IMR-90 (cell line): Measurements from ENCODE around the gene ZNF280A. TPM values are rescaled to one million over a fixed set of nuclear protein-coding genes. Genes with fewer than 3 reads are reported as not detected.

Source experiments
- ATAC-seq: fragments of 200-7000 bp; cut with Tn5 transposase; 2 replicates; pipeline ENCODE4 v1.9.1; 2020; ENCODE audit warnings: low read depth, mild to moderate bottlenecking, moderate library complexity
- BruUV-seq: library from RNA; stranded (reverse); fragments of 400-500 nt; replicated peaks from 2 replicates; lab custom pipeline; 2021; lab: Mats Ljungman, UMichigan
- CTCF ChIA-PET: fragments of 300-600 bp; formaldehyde crosslinking; extraction: SDS; loops from one replicate; lab custom pipeline; 2021; ENCODE audit warnings: antibody characterized with exemption; lab: Yijun Ruan, JAX
- POLR2A ChIA-PET: fragments of 300-600 bp; sonication (Branson Sonifier 250); formaldehyde crosslinking; loops from one replicate; lab custom pipeline; 2022; ENCODE audit warnings: antibody characterized with exemption; ENCODE audit not compliant: unreplicated experiment; lab: Charles Lee
- DNase-seq: peaks from one replicate; pipeline ENCODE4 v3.0.0; 2013
- H2AFZ ChIP-seq: replicated peaks from 2 replicates; pipeline ENCODE3; 2013; ENCODE audit warnings: low read length, mild to moderate bottlenecking; ENCODE audit not compliant: poor library complexity
- H2AK5ac ChIP-seq: 2 replicates; pipeline ENCODE4 v1.6.1; 2013; ENCODE audit warnings: low read depth, low read length, inconsistent platforms
- H2AK9ac ChIP-seq: replicated peaks from 2 replicates; pipeline ENCODE3; 2013; ENCODE audit warnings: mild to moderate bottlenecking, low read depth, low read length, moderate library complexity; ENCODE audit not compliant: poor library complexity
- H2BK120ac ChIP-seq: 2 replicates; pipeline ENCODE4 v1.6.1; 2013; ENCODE audit warnings: low read depth, low read length, inconsistent platforms
- H2BK15ac ChIP-seq: 3 replicates; pipeline ENCODE4 v1.6.1; 2013; ENCODE audit warnings: low read depth, low read length, inconsistent platforms
- H2BK20ac ChIP-seq: 2 replicates; pipeline ENCODE4 v1.6.1; 2013; ENCODE audit warnings: low read depth, mild to moderate bottlenecking, inconsistent platforms, low read length, moderate library complexity
- H2BK5ac ChIP-seq: 2 replicates; pipeline ENCODE4 v1.6.1; 2013; ENCODE audit warnings: mild to moderate bottlenecking, low read depth, low read length, inconsistent platforms; ENCODE audit not compliant: poor library complexity, severe bottlenecking
- H3K14ac ChIP-seq: replicated peaks from 2 replicates; pipeline ENCODE4 v1.6.1; 2013; ENCODE audit warnings: low read depth, low read length, inconsistent platforms
- H3K18ac ChIP-seq: 2 replicates; pipeline ENCODE4 v1.6.1; 2013; ENCODE audit warnings: low read depth, low read length, control low read depth
- H3K23ac ChIP-seq: 2 replicates; pipeline ENCODE4 v1.6.1; 2013; ENCODE audit warnings: low read depth, low read length, inconsistent platforms
- H3K27ac ChIP-seq: 2 replicates; pipeline ENCODE4 v1.5.1; 2013; ENCODE audit warnings: mild to moderate bottlenecking, control low read depth, low read length; ENCODE audit not compliant: insufficient read depth
- H3K27me3 ChIP-seq: 2 replicates; pipeline ENCODE4 v1.6.1; 2013; ENCODE audit warnings: low read length; ENCODE audit not compliant: control insufficient read depth, insufficient read depth
- H3K36me3 ChIP-seq: 2 replicates; pipeline ENCODE4 v1.6.1; 2013; ENCODE audit warnings: low read length, mixed read lengths; ENCODE audit not compliant: control insufficient read depth, insufficient read depth
- H3K4ac ChIP-seq: 2 replicates; pipeline ENCODE4 v1.6.1; 2013; ENCODE audit warnings: low read depth, low read length, inconsistent platforms
- H3K4me1 ChIP-seq: 2 replicates; pipeline ENCODE4 v1.6.1; 2013; ENCODE audit warnings: low read length, mixed read lengths; ENCODE audit not compliant: control insufficient read depth, insufficient read depth
- H3K4me2 ChIP-seq: 2 replicates; pipeline ENCODE4 v1.6.1; 2013; ENCODE audit warnings: low read depth, mild to moderate bottlenecking, control low read depth, low read length, moderate library complexity
- H3K4me3 ChIP-seq: 2 replicates; pipeline ENCODE4 v1.5.1; 2013; ENCODE audit warnings: low read depth, mild to moderate bottlenecking, control low read depth, low read length, moderate library complexity; ENCODE audit not compliant: insufficient read depth
- H3K56ac ChIP-seq: 2 replicates; pipeline ENCODE4 v1.6.1; 2013; ENCODE audit warnings: low read length, inconsistent platforms; ENCODE audit not compliant: insufficient read depth; ENCODE audit errors: extremely low read depth
- H3K79me1 ChIP-seq, 2 experiments: 2 replicates each; pipeline ENCODE4 v1.6.1; 2013; ENCODE audit warnings: low read length in 2 of 2, inconsistent platforms in 1 of 2, low read depth in 1 of 2
- H3K9ac ChIP-seq: 2 replicates; pipeline ENCODE4 v1.6.1; 2013; ENCODE audit warnings: low read depth, low read length, control low read depth
- H3K9me1 ChIP-seq: 2 replicates; pipeline ENCODE4 v1.6.1; 2013; ENCODE audit warnings: low read length, inconsistent platforms; ENCODE audit not compliant: insufficient read depth
- H3K9me3 ChIP-seq: 2 replicates; pipeline ENCODE4 v1.6.1; 2013; ENCODE audit warnings: low read length; ENCODE audit not compliant: control insufficient read depth, insufficient read depth
- H4K20me1 ChIP-seq: 2 replicates; pipeline ENCODE4 v1.6.1; 2013; ENCODE audit warnings: low read length, inconsistent platforms; ENCODE audit not compliant: insufficient read depth
- H4K5ac ChIP-seq: 2 replicates; pipeline ENCODE4 v1.6.1; 2013; ENCODE audit warnings: mild to moderate bottlenecking, low read depth, low read length, control low read depth
- H4K8ac ChIP-seq, 2 experiments: 2 replicates each; pipeline ENCODE4 v1.6.1; 2013; ENCODE audit warnings: low read depth in 2 of 2, low read length in 2 of 2, control low read depth in 1 of 2, inconsistent platforms in 1 of 2
- H4K91ac ChIP-seq: 2 replicates; pipeline ENCODE4 v1.6.1; 2013; ENCODE audit warnings: low read depth, low read length, inconsistent platforms; ENCODE audit not compliant: insufficient read depth
- BHLHE40 ChIP-seq: fragments of 150-350 bp; IDR thresholded peaks from 2 replicates; pipeline ENCODE4 v1.6.1; 2016; ENCODE audit warnings: mild to moderate bottlenecking, low read depth, low read length
- CEBPB ChIP-seq: IDR thresholded peaks from 2 replicates; pipeline ENCODE4 v1.6.1; 2012; ENCODE audit warnings: low read depth, low read length, improper control_type of control experiment
- CHD1 ChIP-seq: IDR thresholded peaks from 2 replicates; pipeline ENCODE4 v1.6.1; 2012; ENCODE audit warnings: low read depth, low read length, improper control_type of control experiment
- CTCF ChIP-seq: conservative IDR thresholded peaks from 2 replicates; pipeline ENCODE4 v1.5.1; 2012; ENCODE audit warnings: mild to moderate bottlenecking, low read depth, low read length, improper control_type of control experiment
- ELK1 ChIP-seq: fragments of 150-350 bp; IDR thresholded peaks from 2 replicates; pipeline ENCODE4 v1.6.1; 2016; ENCODE audit warnings: low read depth, mild to moderate bottlenecking, low read length, moderate library complexity, borderline replicate concordance
- FOS ChIP-seq: fragments of 150-350 bp; IDR thresholded peaks from 2 replicates; pipeline ENCODE4 v1.6.1; 2016; ENCODE audit warnings: low read depth, low read length
- MAZ ChIP-seq: IDR thresholded peaks from 2 replicates; pipeline ENCODE4 v1.6.1; 2012; ENCODE audit warnings: low read depth, mild to moderate bottlenecking, low read length, improper control_type of control experiment, moderate library complexity, borderline replicate concordance
- MXI1 ChIP-seq: IDR thresholded peaks from 2 replicates; pipeline ENCODE4 v1.6.1; 2012; ENCODE audit warnings: low read depth, mild to moderate bottlenecking, low read length, moderate library complexity, borderline replicate concordance
- NFE2L2 ChIP-seq: fragments of 150-350 bp; IDR thresholded peaks from 2 replicates; pipeline ENCODE4 v1.6.1; 2016; ENCODE audit warnings: low read depth, mild to moderate bottlenecking, low read length
- POLR2A ChIP-seq: IDR thresholded peaks from 2 replicates; pipeline ENCODE4 v1.6.1; 2012; ENCODE audit warnings: mild to moderate bottlenecking, low read depth, low read length
- RAD21 ChIP-seq: IDR thresholded peaks from 2 replicates; pipeline ENCODE4 v1.6.1; 2012; ENCODE audit warnings: low read length, improper control_type of control experiment
- RCOR1 ChIP-seq: IDR thresholded peaks from 2 replicates; pipeline ENCODE4 v1.6.1; 2012; ENCODE audit warnings: mild to moderate bottlenecking, low read length, improper control_type of control experiment; ENCODE audit not compliant: insufficient replicate concordance
- RFX5 ChIP-seq: IDR thresholded peaks from 2 replicates; pipeline ENCODE4 v1.8.0; 2012; ENCODE audit warnings: low read depth, mild to moderate bottlenecking, low read length, moderate library complexity
- SMC3 ChIP-seq: fragments of 150-350 bp; IDR thresholded peaks from 2 replicates; pipeline ENCODE4 v1.6.1; 2016; ENCODE audit warnings: low read depth, mild to moderate bottlenecking, antibody characterized with exemption, low read length, moderate library complexity
- USF2 ChIP-seq: fragments of 150-350 bp; IDR thresholded peaks from 2 replicates; pipeline ENCODE4 v1.6.1; 2017; ENCODE audit warnings: mild to moderate bottlenecking, antibody characterized with exemption, low read length, low read depth
- WGBS, 2 experiments: methylation state at CpG; one replicate each; pipeline versions ENCODE4 v1.1.5 to v1.1.7; 2013; ENCODE audit warnings: missing lambda C conversion rate in 2 of 2; ENCODE audit not compliant: insufficient read length in 1 of 2; ENCODE audit errors: extremely low coverage in 2 of 2; 5-methylcytosine and 5-hydroxymethylcytosine counted together
- dilution Hi-C: fragments of 300-500 bp; cut with HindIII; formaldehyde crosslinking; loops from one replicate; pipeline ENCODE4 v1.14.3; 2018; ENCODE audit warnings: low sequenced_read_pairs; ENCODE audit not compliant: unreplicated experiment
- in situ Hi-C: fragments of 300-500 bp; cut with MboI; formaldehyde crosslinking; loops from 3 replicates; pipeline ENCODE4 v1.14.3; 2019; ENCODE audit warnings: low sequenced_read_pairs, inconsistent platforms, mixed read lengths
- intact Hi-C: fragments of 100-400 bp; cut with micrococcal nuclease; formaldehyde crosslinking; loops from 2 replicates; pipeline ENCODE4 v1.10.0; 2022
- polyA plus RNA-seq, 3 experiments: library from polyadenylated mRNA; depleted of rRNA; stranded (reverse); fragments of >200 nt; gene quantifications; 2 replicates each; pipeline ENCODE4 v1.2.3, GENCODE V29; 2012; ENCODE audit warnings: low replicate concordance in 1 of 3
- total RNA-seq: library from RNA; depleted of rRNA; stranded (reverse); fragments of >200 nt; gene quantifications from 2 replicates; pipeline ENCODE4 v1.2.3, GENCODE V29; 2012

The ZNF280A gene
- total and polyA plus RNA-seq, 2 of the 4 experiments (the other 2 are of a cell fraction), result not detected

GRCh38 chr22:22548910-22549309 is 28.8 kb upstream of the ZNF280A start:
- Histone ChIP-seq H4K91ac (no peak overlapping the region), H4K20me1 (no peaks in the 10 kb centered on the region), H2AK5ac (no peak overlapping the region), H4K5ac (no peak overlapping the region), H3K27ac (no peak overlapping the region), H2BK5ac (no peak overlapping the region), H3K36me3 (no peaks in the 10 kb centered on the region), H3K27me3 (peaks cover 17% of the 10 kb centered on the region), H3K9me1 (no peaks in the 10 kb centered on the region), H3K4me3 (no peak overlapping the region), H3K9ac (no peak overlapping the region), H3K79me1 (no peaks in the 10 kb centered on the region), H3K9me3 (no peaks in the 10 kb centered on the region), H3K56ac (no peak overlapping the region), H2AK9ac (no peak overlapping the region), H3K18ac (no peak overlapping the region), H2BK20ac (no peak overlapping the region), H3K14ac (no peak overlapping the region), H3K4me2 (no peak overlapping the region), H2BK120ac (no peak overlapping the region), H3K4ac (no peak overlapping the region), H3K4me1 (no peaks in the 10 kb centered on the region), H4K8ac (no peak overlapping the region), H2BK15ac (no peak overlapping the region), H2AFZ (no peak overlapping the region), H3K23ac (no peak overlapping the region)
- no peak for DNase-seq
- dilution Hi-C loops (no loop called here), intact Hi-C loops (no loop called here), in situ Hi-C loops (no loop called here)
- ATAC-seq, result no peak
- ChIA-PET POLR2A (no interaction called here), CTCF (no interaction called here)
- no peak for TF ChIP-seq CHD1
- TF ChIP-seq SMC3, result no peak
- TF ChIP-seq ELK1, result no peak
- no peak for TF ChIP-seq CTCF
- no peak for TF ChIP-seq MAZ
- no peak for TF ChIP-seq FOS
- no peak for TF ChIP-seq BHLHE40
- TF ChIP-seq RFX5, result no peak
- TF ChIP-seq NFE2L2, result no peak
- no peak for TF ChIP-seq RAD21
- TF ChIP-seq MXI1, result no peak
- TF ChIP-seq CEBPB, result no peak
- no peak for TF ChIP-seq USF2
- TF ChIP-seq RCOR1, result no peak
- no peak for TF ChIP-seq POLR2A
- BruUV-seq, result no TSS peak
- no CpG with 5 or more reads among the region's 1 CpG for WGBS, 2 experiments
